ENCODE results near the gene MACROD2.

Gene MACROD2

DNA sequence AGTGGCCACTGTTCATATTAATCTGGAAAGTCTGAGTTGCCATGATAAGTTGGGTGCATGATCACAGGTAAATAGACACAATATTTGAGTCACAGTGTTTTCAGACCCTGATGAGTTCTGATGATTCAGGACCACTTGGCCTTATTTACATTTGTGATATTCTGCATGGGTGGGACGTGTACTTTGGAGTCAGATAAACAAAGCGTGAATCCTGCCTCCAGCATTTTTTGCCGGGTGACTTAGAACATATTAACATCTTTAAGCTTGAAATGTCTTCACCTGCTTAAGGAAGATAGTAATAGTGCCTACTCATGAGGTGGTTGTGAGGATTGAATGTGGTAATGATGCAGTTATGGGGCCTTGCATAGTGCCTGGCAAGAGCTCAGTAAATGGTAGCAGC, 1582.8 kb downstream of the MACROD2 start:
- no peak for DNase-seq

- DNase-seq, result no peak
Observed at GRCh38 chr20:15579688-15580087, 1584.4 kb downstream of the MACROD2 start.

DNA sequence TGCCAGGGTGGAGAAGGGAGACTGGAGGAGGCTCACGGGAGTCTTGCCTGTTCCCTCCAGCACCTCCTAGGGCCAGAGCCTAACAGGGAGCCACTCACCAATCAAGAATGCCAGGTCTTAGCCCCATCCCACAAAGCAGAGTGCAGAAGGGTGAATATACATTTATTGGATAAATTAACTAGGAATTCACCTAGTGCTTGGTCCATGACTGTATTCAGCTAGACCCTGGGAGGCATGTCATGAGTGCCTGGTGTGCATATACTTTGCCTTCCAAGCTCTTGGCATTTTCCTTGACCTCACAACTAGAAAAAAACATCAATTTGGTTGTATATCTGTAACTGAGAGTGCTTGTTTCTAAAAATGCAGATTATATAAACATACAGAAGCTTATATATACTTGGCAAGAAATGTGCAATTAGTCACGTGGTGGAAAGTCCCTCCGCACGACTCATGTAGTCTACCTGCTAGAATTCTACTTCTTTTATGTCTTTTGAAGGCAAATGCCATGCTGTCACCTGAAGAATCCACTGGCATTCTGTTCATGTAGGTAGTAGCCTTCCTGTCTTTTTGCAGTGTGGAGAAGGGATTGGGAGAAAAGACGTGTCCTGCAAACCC, 1586.9 kb downstream of the MACROD2 start:
- DNase-seq, result no peak

GRCh38 chr20:15584507-15584906, 1589.2 kb downstream of the MACROD2 start:
- DNase-seq, result no peak

DNA sequence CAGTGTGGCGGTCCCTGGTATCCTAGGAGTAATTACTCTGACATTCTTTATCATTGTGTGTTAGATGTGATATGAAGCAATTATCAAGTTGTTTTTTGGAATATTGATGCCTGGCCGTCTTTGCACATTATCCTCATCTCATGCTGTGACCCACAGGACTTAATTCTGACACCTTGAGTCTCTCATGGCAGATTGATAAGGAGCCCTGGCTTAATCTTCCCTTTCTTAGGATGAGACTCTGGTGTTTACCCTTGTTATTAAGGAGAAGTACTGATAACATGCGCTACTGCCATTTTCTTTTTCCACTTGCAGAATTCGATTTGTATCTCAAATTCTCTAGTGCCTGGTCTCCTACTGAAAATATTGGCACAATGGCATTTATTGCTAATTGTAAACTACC, 1597.8 kb downstream of the MACROD2 start:
- DNase-seq, result no peak

DNA sequence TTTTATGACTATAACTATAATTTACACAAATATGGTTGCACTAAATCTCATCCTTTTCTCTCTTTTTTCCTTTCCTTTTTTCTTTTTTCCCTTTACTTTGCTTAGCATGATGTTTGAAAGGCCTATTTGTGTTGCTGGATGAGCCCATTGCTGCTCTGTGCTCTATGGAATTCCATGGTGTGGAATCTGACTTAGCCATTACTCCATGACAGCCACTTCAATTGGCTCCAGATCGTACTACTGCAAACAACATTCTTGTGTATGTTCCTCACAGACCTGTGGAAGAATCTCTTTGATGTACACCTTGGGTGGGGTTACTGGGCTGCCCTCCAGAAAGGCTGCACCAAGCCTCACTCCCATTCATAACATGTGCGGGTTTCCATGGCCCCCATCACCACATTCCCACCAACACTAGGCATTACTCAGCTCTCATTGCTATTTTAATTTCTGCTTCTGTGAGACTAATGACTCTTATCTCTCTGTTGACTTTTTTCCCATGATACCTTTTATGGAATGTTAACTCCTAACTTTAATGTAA, 1598.9 kb downstream of the MACROD2 start:
- no peak for DNase-seq

- no peak for DNase-seq
Observed at GRCh38 chr20:15596220-15596890, 1601.0 kb downstream of the MACROD2 start.

- no peak for DNase-seq
Observed at GRCh38 chr20:15597306-15597705, 1602.0 kb downstream of the MACROD2 start.

GRCh38 chr20:15599961-15600360, 1604.6 kb downstream of the MACROD2 start:
- DNase-seq, result no peak

- no peak for DNase-seq
Observed at GRCh38 chr20:15600565-15600964, 1605.2 kb downstream of the MACROD2 start.

DNA sequence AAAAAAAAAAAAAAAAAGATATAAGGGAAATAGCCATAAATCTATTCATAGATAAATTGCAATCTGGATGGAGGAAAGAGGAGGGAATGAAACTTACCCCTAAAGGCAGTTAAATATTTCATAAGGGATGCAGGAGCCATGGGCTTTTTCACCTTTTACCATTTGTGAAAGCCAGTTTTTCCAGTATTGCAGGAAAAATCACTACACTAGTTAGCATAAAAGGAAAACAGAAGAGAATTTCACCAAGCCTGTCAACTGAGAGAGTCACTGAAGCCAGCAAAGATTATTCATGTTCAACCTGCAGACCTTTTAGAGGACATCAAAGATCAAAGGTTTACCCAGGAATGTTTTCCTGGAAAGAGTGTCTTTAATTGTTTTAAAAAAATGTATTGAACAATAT, 1608.2 kb downstream of the MACROD2 start:
- DNase-seq, result no peak

DNA sequence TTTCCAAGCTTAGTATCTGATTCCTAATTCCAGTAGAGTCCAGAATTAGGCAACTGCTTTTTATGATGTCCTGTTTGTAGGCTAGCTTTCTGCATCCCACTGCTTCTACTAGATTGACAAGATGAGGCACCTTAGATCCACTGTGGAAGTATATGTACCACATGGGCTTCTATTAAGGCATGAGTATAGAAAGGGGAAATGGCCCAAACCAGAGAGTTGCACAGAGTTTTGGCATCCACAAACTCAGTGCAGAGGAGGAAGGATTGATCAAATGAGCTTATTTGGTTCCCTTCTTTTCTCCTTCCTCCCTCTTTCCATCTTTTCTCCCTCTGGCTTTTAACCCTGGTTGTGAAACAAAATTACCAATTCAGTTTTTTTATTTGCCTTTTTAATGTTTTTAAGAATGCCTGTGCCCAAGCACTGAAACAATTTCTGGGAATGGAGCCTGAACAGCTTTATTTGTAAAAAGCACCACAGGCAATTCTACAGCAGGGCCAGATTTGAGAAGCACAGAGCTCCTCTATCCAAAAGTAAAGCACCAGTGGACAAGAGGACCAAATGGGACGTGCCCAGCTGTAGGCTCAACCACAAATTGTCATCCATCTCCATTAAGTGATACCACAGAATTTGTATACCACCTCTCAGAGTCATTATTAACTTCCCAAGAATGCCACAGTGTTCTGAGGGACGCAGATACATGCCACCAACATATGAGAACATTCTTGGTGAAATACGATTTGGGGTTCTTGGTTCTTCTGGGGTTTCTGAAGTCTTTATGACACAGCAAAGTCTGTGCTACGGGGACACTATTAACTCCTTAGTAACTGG, 1608.9 kb downstream of the MACROD2 start:
- no peak for DNase-seq

DNA sequence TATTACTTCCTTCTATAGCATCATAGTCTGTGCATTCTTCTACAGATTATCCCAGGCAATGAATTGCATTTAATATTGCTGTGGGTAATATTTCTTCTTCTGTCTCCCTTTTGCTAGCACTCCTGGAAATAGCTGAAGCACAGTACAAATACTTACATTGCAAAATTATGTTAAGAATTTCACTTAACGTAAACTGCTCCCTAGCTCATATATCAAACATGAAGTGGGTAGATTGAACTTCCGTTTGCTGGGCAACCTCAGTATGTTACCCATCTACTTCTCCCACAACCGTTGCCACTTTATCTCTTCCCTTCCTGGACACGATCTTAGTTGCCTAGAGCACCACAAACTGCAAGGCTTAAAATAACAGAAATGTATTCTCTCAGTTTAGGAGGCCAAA, 1614.6 kb downstream of the MACROD2 start:
- no peak for DNase-seq

DNA sequence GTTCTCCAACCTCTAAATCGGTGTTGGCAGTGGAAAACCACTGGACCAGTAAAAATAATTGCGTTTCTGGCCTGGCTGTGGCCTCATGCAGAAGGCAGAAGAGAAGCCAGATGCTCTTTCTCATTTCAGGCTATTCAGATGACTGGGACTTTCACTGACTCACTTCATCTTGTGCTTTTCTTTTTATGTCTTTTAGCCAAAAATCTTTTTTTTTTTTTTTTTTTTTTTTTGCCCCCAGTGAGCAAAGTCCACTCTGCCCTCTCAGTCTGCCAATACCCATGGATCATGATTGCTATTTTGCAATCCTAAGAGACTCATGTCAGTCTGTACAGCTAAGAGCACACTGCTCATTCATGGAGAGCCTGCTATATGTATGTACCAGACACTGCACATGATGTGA, 1615.5 kb downstream of the MACROD2 start:
- no peak for DNase-seq

DNA sequence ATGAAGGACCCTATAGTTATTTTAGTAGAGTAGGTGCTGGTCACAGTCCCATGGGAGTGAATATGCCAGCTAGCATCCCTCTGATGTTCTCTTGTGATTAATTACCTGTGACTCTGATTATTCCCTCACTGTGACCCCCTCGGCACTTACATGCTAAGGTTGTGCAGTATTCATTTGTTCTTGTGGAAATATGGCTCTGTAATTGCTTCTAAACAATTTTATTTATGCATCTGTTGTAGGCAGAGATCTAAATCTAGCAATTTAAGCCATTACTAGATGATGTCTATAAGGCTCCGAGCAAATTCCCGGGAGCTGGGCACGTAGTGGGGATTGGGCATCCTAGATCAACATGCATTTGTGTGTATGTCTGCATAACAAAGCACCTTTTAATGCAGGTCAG, 1616.2 kb downstream of the MACROD2 start:
- no peak for DNase-seq

DNA sequence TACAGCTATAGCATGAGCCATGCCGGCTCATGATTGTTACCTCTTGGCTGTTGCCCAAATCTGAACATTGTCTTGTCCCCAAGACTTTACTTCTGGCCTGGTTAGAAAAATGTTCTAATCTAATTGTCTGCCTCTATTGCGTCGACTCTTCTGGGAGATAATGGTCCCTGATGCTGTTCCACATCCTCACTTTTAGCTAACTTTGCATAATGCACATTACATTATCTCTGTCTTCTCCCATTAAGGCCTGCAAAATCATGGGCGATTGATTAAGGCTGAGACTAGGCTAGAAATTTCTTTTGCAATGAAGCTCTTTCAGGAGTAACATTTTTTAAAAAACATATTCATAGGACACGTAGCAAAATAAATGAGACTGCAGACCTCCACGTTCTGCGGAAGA, 1616.9 kb downstream of the MACROD2 start:
- no peak for DNase-seq

- no peak for DNase-seq
Observed at GRCh38 chr20:15612769-15613168, 1617.5 kb downstream of the MACROD2 start.

DNA sequence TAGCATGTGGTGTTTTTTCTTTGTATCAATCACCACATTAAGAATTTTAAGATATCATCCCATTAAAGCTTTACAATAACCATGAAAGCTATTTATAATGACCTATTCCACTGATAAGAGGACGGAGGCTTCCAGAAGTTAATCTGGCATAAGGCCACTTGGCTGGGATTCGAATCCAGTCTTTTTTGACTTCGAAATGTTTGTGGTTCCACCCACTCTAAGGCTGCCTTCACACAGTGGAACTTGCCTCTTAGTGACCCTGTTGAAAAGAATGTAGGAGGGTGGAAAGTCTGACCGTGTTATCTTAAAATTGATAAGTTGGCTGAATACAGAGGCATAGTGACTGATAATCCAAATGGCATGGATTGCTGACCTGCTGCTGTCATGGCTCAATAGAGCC, 1618.2 kb downstream of the MACROD2 start:
- DNase-seq, result no peak

DNA sequence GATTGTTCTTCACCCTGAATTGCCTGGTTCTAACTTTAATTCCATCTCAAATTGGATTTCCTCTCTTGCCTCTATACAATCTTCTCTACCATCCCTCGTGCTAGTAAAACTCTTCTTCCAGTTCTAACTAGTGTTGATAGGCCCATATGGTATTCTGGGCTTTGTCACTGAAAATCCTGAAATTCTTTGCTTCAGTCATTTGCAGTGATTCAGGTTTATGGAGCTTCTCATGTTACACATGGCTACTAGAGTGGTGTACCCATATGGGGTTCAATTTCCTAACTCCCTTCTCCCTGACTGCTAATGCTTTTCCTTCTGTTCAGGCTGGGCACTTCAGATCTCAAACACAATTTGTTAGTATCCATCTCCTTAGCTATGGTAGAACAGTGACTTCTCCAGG, 1621.3 kb downstream of the MACROD2 start:
- no peak for DNase-seq

- no peak for DNase-seq
Observed at GRCh38 chr20:15618110-15618509, 1622.8 kb downstream of the MACROD2 start.

DNA sequence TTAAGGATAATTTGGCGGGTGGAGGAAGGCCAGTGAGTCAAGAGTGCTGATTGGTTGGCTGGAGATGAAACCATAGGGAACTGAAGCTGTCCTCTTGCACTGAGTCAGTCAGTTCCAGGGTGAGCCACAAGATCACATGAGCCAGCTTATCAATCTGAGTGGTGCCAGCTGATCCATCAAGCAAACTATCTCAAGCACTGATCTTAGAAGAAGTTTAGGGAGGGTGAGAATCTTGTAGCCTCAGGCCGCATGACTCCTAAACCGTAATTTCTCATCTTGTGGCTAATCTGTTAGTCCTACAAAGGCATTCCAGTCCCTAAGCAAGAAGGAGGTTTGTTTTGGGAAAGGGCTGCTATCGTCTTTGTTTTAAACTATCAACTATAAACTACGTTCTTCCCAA, 1623.6 kb downstream of the MACROD2 start:
- DNase-seq, result no peak

DNA sequence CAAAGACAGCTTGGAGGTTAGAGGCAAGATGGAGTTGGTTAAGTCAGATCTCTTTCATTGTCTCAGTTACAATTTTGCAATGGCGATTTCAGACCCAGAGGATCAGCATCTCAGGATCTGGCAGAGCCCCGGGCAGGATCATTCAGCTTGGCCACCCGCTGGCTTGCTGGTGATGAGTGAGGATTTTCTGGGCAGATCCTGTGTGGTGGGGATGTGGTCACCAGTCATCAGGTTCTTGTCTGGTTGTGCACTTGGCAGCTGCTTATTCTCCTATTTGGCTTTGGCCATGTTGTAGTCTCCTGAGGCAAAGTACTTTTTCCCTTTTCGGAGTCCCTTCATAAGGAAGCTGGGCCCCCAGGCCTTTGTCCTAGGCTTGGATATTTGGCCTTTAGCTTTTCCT, 1624.0 kb downstream of the MACROD2 start:
- DNase-seq, result no peak

DNA sequence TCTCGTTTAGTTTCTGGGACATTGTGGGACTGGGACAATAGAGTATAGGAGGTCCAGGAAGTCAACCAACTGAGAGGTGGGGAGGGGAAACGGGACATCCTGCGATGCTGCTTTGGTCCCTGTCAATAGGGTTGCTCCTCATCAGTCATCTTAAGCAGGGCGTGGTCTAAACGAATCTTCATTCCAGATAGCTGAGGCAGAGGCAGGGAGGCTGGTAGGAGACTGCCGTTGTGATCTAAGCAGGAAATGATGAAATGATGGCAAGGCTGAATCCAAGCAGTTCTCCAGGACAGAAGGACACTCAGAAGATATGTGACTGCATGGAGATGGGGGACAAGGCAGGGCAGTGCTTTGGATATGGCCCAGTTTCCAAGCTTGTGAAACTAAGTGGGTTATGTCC, 1624.5 kb downstream of the MACROD2 start:
- DNase-seq, result no peak

DNA sequence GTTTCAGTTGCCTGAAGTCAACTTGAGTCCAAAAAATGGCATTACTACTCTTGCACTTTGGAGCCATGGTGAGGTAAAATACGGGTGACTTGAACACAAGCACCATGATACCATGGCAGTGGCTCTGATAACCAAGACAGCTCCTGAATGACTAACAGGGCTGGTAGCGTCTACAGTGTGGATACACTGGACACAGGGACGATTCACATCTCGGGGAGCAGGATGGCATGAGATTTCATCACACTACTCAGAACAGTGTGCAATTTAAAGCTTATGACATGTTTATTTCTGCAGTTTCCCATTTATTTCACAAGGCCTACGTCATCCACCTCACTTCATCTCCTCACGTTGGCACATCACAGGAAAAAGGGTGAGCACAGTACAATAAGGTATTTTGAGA, 1627.1 kb downstream of the MACROD2 start:
- no peak for DNase-seq

Measured in activated naive CD4-positive, alpha-beta T cell (primary cell).